Ureter (tissue), 1 donor: ENCODE measurements around the gene PNPO. TPM values are rescaled to one million over a fixed set of nuclear protein-coding genes. Genes with fewer than 3 reads are reported as not detected.
"Not testable (repeated sequence)": the region's sequence is repeated elsewhere in the genome, so short reads cannot be mapped to it uniquely, and the experiment has no call there.

Experiments
- DNase-seq: peaks from one replicate; pipeline ENCODE4 v3.0.0-alpha.2; 2020; ENCODE audit warnings: low spot score
- total RNA-seq: library from RNA; stranded (reverse); gene quantifications from one replicate; pipeline ENCODE4 v1.2.4, GENCODE V29; 2023
- donor health status: DM: yes; HTN: yes; CAD: no.

The PNPO gene
- total RNA-seq, 1 donor from 2014 or later = 40.9 TPM

- DNase-seq = no peak
These were observed 33.9 kb downstream of the PNPO start for GRCh38 chr17:47975189-47975822.

- DNase-seq = no peak
These were observed 34.4 kb downstream of the PNPO start for GRCh38 chr17:47975823-47976205.

- peak; percentile 59 for DNase-seq
These were observed 37.0 kb downstream of the PNPO start for GRCh38 chr17:47978324-47978723.

- DNase-seq = no peak
These were observed 39.2 kb downstream of the PNPO start for GRCh38 chr17:47980541-47980940.

GRCh38 chr17:47981462-47981861, 40.1 kb downstream of the PNPO start:
- no peak for DNase-seq

- DNase-seq = no peak
These were observed 40.8 kb downstream of the PNPO start for GRCh38 chr17:47982091-47982617.

GRCh38 chr17:47982645-47983390, 41.4 kb downstream of the PNPO start:
- no peak for DNase-seq

- no peak for DNase-seq
These were observed 42.3 kb downstream of the PNPO start for GRCh38 chr17:47983492-47984223.

- no peak for DNase-seq
These were observed 45.1 kb downstream of the PNPO start for GRCh38 chr17:47986520-47986919.

- DNase-seq = no peak
These were observed 46.0 kb downstream of the PNPO start for GRCh38 chr17:47987240-47987835.

- not testable (repeated sequence) for DNase-seq
These were observed 47.1 kb downstream of the PNPO start for GRCh38 chr17:47988445-47988844.

GRCh38 chr17:47989159-47989558, 47.8 kb downstream of the PNPO start:
- DNase-seq = no peak

- DNase-seq = no peak
These were observed 48.3 kb downstream of the PNPO start for GRCh38 chr17:47989700-47990099.

GRCh38 chr17:47990962-47991731, 49.8 kb downstream of the PNPO start:
- no peak for DNase-seq

GRCh38 chr17:47992216-47992615, 50.8 kb downstream of the PNPO start:
- no peak for DNase-seq

- DNase-seq = no peak
These were observed 51.7 kb downstream of the PNPO start for GRCh38 chr17:47993031-47993564.

GRCh38 chr17:47993964-47994363, 52.6 kb downstream of the PNPO start:
- DNase-seq = no peak

- DNase-seq = no peak
These were observed 53.4 kb downstream of the PNPO start for GRCh38 chr17:47994724-47995123.

- no peak for DNase-seq
These were observed 54.0 kb downstream of the PNPO start for GRCh38 chr17:47995241-47995935.

- DNase-seq = no peak
These were observed 54.8 kb downstream of the PNPO start for GRCh38 chr17:47996201-47996600.
